SH-SY5Y (cell line): ENCODE results near the gene CD276.

ENCODE experiments used
- GATA2 ChIP-seq: IDR thresholded peaks from 2 replicates; pipeline ENCODE4 v1.6.1; 2011; ENCODE audit warnings: mild to moderate bottlenecking, low read depth, low read length
- GATA3 ChIP-seq: IDR thresholded peaks from 2 replicates; pipeline ENCODE4 v1.6.1; 2011; ENCODE audit warnings: low read depth, mild to moderate bottlenecking, low read length, moderate library complexity

CD276 gene

DNA sequence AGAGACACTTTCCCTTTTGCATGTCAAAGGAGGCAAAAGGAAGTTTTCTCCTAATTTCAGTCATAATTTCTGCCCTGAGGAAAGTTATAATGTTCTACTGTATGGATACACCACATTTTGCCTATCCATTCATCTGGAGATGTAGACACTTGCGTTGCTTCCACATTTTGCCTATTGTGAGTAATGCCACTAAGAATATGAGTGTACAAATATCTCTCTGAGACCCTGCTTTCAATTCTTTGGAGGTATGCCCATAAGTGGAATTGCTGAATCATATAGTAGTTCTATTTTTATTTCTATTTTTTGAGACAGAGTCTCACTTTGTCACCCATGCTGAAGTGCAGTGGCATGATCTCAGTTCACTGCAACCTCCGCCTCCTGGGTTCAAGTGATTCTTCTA, 3.6 kb upstream of the CD276 start:
- TF ChIP-seq GATA2 (no peak), GATA3 (no peak)

DNA sequence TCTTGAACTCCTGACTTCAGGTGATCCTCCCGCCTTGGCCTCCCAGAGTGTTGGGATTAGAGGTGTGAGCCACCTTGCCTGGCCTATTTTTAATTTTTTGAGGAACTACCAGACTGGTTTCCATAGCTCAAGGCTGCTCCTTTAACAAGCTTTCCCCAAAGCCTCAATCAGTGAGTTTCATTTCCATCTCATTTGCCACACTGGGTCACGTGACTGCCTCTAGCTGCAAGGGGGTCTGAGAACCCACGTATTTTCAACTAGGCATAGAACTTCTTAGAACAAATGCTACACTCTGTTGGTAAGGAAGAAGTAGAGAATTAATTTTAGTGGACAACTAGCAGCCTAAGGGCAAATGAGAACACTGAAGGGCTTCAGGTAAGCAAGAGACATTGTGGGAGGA, 3.1 kb upstream of the CD276 start:
- TF ChIP-seq GATA2, result no peak
- TF ChIP-seq GATA3, result no peak

DNA sequence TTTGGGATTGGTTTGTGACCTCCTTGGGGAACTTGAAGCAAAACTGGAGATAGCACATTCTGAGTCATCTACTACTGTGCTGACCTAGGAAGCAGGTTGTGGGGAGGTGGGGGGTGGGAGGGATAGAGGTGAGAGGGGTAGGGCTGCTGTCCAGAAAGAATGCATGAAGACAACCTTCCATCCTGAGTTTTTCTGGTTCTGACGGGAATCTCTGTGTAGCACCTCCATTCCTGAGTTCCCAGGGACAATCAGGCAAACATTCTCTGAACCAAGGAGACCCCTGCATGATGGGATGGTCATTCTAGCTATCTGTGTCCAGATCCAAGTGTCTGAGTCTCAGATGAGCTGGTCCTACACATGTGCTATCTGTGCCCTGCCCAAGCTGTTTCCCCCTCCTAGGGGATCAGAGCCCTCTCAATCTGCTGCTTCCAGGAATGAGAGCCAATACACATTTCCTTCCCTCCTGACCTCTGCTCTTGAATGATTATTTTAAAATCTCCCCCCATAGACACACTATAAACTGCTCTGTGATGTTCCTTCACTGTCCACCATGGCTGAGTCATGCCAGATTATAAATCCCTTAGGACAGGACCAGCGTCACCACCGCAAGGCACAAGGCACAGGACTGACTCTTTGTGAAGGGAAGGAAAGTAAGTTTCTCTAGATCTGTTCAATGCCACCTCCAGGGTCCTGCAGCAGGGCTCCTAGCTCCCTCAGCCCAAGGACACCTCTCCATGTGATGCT, 2.2 kb upstream of the CD276 start:
- TF ChIP-seq GATA2 (no peak), GATA3 (no peak)

DNA sequence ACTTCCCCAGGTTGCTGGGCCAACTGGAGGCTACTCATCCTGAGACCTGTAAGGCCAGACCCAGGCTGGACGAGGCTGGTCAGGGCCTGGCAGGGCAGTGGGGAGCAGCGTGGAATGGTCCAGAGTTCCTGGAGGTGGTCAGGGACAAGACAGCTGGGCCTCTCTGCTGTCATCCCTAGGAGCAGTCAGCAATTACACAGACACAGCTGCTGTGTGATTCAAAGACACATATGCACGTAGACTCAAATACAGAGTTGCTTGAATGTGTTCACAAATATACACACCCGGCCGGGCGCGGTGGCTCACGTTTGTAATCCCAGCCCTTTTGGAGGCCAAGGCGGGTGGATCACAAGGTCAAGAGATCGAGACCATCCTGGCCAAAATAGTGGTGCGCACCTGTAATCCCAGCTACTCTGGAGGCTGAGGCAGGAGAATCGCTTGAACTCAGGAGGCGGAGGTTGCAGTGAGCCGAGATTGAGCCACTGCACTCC, 1.5 kb upstream of the CD276 start:
- TF ChIP-seq GATA3 (no peak), GATA2 (no peak)

DNA sequence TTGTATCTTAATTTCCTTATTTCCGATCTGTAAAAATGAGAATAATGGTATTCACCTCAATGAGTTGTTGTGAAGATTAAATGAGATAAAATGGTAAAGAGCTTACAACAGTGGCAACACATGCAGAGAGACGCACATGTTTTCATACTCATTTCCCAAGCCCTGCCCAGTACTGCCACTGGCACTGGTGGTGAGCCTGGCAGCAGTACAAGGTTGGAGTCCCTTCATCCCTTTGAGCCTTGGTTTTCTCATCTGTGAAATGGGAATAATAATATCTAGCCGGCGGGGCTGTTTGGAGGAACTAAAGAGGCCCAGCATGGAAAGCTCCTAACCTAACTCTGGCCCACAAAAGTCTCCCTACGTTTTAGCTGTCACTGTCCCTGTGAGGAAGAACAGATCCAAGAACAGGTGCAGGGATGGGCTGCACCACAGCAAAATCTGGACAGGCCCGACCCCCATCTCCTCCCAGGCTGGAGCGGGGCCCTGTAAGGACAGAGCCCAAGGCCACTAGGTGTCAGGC, 866 bp upstream of the CD276 start:
- TF ChIP-seq GATA3, result no peak
- TF ChIP-seq GATA2, result no peak

DNA sequence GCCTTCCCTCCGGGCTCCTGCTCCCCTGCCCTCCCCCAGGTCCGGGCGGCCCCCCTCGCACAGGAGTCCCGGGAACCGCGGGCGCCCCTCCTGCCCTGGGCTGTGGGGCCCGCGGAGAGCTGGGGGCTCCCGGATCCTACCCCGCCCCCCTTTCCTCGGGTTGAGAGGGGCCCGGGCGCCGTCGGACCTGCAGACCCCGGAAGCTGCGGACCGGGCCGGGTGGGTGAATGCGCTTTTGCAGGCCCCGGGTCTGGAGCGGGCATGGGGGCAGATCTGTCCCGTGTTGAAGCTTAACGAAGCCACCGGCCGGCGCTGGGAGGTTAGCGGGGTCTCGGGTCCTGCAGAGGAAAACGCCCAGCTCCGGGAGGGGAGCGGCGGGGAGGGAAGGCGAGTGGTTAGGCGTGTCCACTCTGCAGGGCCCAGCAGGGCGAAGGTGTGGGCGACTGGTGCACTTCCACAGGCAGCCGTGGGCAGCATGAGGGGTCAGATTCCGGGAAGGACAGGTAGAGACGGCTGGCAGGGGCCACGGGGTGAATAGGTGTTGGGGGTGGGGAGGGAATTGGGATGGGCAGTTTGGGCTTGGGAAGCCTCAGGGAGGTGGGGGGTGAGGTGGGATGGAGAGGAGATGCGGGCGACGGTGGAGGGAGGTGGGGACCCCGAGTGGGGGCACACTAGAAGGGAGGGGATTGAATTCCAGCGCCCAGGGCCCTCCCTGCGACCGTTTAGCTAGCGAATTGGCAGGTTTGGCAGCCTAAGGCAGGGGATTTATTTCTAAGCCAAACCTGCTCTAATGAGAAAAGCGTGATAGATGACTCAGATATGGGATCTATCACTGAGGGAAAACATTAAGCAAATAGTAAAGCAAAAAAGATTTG, 635 bp downstream of the CD276 start:
- TF ChIP-seq GATA2, result peak; percentile 34; the same call in 1 of the 2 replicates
- no peak for TF ChIP-seq GATA3

DNA sequence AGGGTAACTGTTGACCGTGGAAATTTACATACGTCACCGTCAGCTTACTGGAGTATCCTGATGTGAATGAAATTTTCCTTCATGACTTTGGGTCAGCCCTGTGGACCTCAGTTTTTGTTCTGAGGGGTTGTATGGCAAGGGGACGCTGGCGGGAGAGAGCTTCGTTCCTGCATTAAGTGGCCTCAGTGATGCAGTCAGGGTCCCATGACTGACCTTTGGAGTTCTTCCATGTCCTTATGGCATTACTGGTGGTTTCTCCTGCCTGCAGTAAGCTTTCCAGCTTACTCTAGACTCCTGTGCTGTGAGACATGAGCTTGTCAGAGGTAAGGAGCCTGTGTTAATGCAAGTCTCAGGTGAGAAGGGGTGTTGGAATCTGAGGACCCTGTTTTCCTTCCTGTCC, 1.8 kb downstream of the CD276 start:
- no peak for TF ChIP-seq GATA3
- no peak for TF ChIP-seq GATA2

DNA sequence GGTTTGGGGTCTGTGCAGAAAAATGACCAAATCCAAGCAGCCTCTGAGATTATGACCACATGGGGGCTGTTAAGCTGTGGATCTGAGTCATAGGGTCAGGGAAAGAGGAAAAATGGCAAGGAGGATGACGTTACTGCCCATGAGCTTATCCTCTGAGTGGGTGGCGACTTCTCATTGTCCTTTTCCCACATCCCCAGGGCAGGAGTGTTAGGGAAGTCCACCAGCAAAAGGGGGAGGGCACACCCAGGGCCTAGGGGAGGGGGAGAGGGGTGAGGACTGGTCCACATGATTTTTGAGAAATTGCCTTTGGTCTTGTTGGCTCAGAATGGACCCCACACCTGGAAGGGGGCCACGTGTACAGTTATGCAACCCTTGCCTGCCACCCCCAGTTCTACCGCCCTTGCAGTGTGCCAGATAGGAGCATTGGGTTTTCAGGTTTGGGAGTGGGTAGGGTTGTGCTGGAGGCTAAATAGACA, 2.6 kb downstream of the CD276 start:
- TF ChIP-seq GATA2, result no peak
- TF ChIP-seq GATA3, result no peak

DNA sequence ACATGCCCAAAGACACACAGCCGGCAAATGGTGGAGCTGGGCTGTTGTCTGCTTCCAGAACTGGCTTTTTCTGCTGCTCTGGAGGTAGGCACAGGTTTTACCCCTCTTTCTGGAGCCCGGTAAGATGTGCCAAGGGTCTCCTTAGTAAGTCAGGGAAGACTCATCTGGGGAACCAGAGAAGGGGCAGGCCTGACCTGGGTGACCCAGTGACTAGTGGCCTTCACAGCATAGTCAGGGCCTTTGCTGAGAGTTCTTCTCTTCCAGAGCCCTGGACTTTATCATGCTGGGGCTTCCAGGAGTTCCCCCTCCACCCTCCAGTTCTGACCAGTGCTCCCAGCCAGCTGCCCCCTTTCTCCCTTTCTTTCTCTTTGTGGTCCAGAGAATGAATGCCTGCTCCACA, 3.2 kb downstream of the CD276 start:
- no peak for TF ChIP-seq GATA2
- TF ChIP-seq GATA3, result no peak

DNA sequence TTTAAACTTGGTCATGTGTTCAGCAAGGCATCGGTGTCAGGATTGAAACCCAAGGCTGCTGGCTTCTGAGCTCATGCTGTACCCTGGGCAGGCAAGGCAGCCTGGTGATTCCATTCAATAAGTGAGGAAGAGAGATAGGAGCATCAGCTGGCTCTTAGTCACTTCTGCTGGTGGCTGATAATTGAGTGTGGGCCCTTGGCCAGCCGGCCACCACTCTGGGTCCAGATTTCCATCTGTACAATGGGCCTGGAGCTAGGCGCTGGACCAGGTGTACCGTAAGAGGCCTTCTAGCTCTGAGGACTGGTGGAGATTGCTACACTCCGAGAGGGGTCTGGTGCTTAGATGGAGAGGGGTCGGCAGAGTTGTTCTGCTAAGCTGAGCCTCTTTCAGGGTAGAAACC, 4.3 kb downstream of the CD276 start:
- TF ChIP-seq GATA3 (no peak), GATA2 (no peak)

DNA sequence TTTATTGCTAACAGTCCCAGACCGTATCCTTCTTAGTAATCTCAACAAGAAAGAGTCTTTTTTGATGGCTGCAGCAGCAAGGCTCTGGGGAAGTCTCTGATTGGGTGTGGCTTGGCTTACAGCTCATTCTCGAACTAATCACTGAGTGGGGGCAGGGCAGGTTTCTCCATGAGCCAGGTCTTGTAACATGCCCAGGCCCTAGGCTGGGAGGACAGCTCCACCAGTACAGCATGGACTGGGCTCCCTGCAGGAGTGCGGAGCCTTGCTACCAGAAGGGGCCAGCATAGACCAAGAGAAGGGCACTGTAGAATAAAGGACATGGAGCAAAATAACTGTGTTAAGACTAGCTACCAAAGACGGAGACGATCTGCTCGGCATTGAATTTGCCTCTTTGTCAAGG, 7.2 kb downstream of the CD276 start:
- TF ChIP-seq GATA3, result no peak

DNA sequence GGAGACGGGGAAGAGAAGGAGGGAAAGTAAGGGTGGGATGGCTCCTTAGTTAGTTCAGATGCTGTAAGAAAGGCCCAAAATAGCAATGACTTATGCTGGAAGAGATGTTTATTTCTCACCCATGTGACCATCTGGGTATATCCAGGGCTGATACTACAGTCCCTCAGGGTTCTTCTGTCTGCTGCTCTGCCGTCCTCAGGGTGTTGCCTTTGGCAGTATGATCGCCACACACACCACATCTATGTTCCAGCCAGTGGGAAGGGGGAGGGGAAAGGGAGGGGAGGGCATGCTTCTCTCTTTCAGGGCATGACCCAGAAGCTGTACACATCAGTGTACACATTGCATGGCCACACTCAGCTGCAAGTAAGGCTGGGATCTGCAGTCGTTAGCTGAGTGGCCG, 10.2 kb downstream of the CD276 start:
- TF ChIP-seq GATA2, result no peak
- no peak for TF ChIP-seq GATA3

DNA sequence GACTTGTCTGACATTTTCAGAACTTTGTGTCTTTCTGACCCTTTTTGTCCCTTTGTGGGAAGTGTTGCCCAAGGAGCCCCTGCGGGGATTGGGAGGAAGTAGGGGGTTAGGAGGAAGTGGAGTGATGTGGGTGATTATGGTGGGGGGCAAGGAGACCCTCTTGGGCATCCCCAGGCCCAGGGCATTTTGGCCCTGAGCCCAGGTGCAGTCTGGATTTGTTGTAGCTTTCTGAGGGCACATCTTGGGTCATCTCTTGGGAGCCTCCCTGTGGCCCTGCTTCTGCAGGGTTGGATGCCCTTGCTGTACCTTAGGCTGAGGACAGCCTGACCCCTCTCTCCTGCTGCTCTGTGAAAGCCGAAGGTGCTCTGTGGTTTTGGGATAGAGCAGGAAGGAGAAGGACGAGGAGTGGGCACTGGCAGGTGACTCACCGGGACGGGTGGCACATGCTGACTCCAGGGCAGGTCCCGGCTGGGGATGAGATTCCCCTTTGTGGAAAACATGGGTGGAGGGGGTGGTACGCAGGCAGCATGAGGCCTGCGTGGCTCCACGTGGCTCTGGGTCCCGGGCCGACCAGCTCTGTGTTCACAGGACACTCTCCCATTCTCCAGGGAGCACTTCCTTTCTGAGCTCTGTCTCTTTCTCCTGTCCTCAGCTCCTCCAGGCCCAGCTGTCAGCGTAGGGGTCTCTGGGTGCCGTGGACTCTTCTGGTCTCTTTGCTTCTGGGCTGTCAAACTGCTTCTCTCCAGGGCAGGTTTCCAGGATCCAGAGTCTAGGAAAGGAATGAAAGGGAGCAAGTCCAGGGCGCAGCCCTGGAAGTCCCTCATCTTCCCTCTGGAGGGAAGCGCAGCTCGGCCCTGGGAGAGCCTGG, 11.8 kb downstream of the CD276 start:
- TF ChIP-seq GATA2, result no peak
- TF ChIP-seq GATA3, result no peak

DNA sequence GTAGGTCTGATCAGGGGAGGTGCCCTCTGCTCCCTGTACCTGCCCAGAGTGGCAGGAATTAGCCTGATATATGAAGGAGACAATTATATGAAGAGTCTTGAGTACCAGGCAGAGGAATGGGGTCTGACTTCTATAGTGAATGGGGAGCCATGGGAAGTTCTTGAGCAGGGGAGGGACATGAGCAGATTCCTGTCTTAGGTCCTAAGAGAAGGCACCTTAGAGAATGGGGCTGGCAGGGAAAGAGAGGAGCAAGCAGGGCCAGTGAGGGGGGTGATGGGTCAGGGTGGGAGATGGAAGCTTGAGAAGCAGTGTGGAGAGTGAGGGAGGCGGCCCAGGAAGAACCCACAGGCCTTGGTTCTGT, 12.4 kb downstream of the CD276 start:
- TF ChIP-seq GATA3, result no peak
- TF ChIP-seq GATA2, result no peak
